Subcutaneous adipose tissue (tissue), 4 donors: ENCODE results near the gene NSD1. TPM values are rescaled to one million over a fixed set of nuclear protein-coding genes. Genes with fewer than 3 reads are reported as not detected.

Source experiments
- CTCF ChIP-seq: fragments of 450-650 bp; IDR thresholded peaks from one replicate; pipeline ENCODE4 v1.5.1; 2016; ENCODE audit warnings: low read depth, mild to moderate bottlenecking, control low read depth, antibody characterized with exemption, moderate library complexity
- total RNA-seq, 4 donors: library from RNA; depleted of rRNA; stranded (reverse); fragments of >200 nt; gene quantifications; one replicate each; pipeline ENCODE4 v1.1.0, GENCODE V29; 2016

Gene NSD1
- total RNA-seq, 4 donors from 2014 or later = 35.2 to 52.0 (median 37.7) TPM

GRCh38 chr5:177230660-177231059 is 97.1 kb downstream of the NSD1 start:
- no peak for TF ChIP-seq CTCF

GRCh38 chr5:177231479-177232250 is 98.1 kb downstream of the NSD1 start:
- TF ChIP-seq CTCF = no peak

GRCh38 chr5:177232358-177232757 is 98.8 kb downstream of the NSD1 start:
- no peak for TF ChIP-seq CTCF

- TF ChIP-seq CTCF = no peak
These were observed 99.2 kb downstream of the NSD1 start for GRCh38 chr5:177232761-177233160.

- TF ChIP-seq CTCF = no peak
These were observed 99.6 kb downstream of the NSD1 start for GRCh38 chr5:177233206-177233605.

GRCh38 chr5:177233802-177234201 is 100.2 kb downstream of the NSD1 start:
- no peak for TF ChIP-seq CTCF

GRCh38 chr5:177234841-177235240 is 101.3 kb downstream of the NSD1 start:
- no peak for TF ChIP-seq CTCF
